NT2/D1 (cell line): ENCODE data around the gene PEX16.

ENCODE experiments used
- DNase-seq: peaks from one replicate; pipeline ENCODE4 v3.0.0-alpha.2; 2011; ENCODE audit warnings: low read depth, low spot score
- H3K27me3 ChIP-seq: 2 replicates; pipeline ENCODE4 v1.6.0; 2011; ENCODE audit warnings: mild to moderate bottlenecking; ENCODE audit not compliant: insufficient read length, insufficient read depth
- H3K36me3 ChIP-seq: 2 replicates; pipeline ENCODE4 v1.6.1; 2011; ENCODE audit warnings: mild to moderate bottlenecking, low read length, mixed read lengths; ENCODE audit not compliant: insufficient read depth, insufficient read length
- H3K4me1 ChIP-seq: 2 replicates; pipeline ENCODE4 v1.5.1; 2011; ENCODE audit not compliant: insufficient read depth, insufficient read length
- H3K4me3 ChIP-seq: 2 replicates; pipeline ENCODE4 v1.5.1; 2011; ENCODE audit warnings: low read depth; ENCODE audit not compliant: insufficient read length
- H3K9ac ChIP-seq: 2 replicates; pipeline ENCODE4 v1.6.0; 2011; ENCODE audit warnings: low read depth; ENCODE audit not compliant: insufficient read length
- H3K9me3 ChIP-seq: 2 replicates; pipeline ENCODE4 v1.5.1; 2011; ENCODE audit warnings: mild to moderate bottlenecking, low read length; ENCODE audit not compliant: insufficient read depth
- SUZ12 ChIP-seq: IDR thresholded peaks from 2 replicates; pipeline ENCODE4 v1.6.1; 2011; ENCODE audit not compliant: insufficient read length, insufficient read depth; ENCODE audit errors: extremely low read depth
- YY1 ChIP-seq: IDR thresholded peaks from 2 replicates; pipeline ENCODE4 v1.6.1; 2011; ENCODE audit not compliant: insufficient read length, insufficient read depth
- ZNF274 ChIP-seq: IDR thresholded peaks from 2 replicates; pipeline ENCODE4 v1.6.1; 2011; ENCODE audit warnings: mild to moderate bottlenecking, low read depth, low read length

Gene PEX16

DNA sequence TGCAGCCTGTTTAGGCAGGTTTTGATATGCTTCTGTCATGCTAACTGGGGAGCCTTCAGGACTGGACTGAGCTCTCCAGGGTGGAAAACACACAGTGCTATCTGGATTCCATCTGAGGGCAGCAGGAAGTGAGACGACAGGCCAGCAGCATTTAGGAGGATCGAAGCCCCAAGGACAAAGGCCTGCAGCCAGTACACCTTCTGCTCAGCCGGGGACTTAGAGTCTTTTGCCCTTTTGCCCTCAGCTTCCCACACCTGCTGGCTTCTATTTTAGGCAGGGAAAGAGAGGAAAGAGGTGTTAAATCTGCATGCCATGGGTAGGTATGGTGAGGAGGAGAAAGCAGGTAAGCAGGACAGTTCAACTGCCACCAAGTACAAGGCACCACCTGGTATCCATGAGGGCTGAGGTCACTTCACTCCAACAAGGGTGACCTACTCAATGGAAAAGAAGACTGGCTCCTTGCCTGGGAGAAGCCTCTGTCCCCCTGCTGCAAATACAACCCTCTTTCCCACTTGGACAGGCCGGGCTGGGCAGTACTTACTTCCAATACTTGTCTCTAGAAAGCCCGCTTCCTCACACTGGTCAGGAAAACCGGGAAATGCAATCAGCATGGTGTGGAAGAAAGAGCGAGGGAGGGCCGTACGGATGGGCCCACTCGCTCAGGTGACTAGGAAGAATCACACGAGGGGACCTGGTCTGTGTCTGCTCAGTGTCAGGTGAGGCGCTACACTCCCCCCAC is 17.1 kb upstream of the PEX16 start:
- no peak for TF ChIP-seq ZNF274
- TF ChIP-seq YY1 = no peak
- no peak for TF ChIP-seq SUZ12
- H3K4me3 ChIP-seq = no peak overlapping the region
- no peaks in the 10 kb centered on the region for H3K9me3 ChIP-seq
- H3K36me3 ChIP-seq = peaks cover 50% of the 10 kb centered on the region
- peak; percentile 39 for DNase-seq
- peaks cover 20% of the 10 kb centered on the region for H3K4me1 ChIP-seq
- H3K27me3 ChIP-seq = no peaks in the 10 kb centered on the region
- no peak overlapping the region for H3K9ac ChIP-seq

DNA sequence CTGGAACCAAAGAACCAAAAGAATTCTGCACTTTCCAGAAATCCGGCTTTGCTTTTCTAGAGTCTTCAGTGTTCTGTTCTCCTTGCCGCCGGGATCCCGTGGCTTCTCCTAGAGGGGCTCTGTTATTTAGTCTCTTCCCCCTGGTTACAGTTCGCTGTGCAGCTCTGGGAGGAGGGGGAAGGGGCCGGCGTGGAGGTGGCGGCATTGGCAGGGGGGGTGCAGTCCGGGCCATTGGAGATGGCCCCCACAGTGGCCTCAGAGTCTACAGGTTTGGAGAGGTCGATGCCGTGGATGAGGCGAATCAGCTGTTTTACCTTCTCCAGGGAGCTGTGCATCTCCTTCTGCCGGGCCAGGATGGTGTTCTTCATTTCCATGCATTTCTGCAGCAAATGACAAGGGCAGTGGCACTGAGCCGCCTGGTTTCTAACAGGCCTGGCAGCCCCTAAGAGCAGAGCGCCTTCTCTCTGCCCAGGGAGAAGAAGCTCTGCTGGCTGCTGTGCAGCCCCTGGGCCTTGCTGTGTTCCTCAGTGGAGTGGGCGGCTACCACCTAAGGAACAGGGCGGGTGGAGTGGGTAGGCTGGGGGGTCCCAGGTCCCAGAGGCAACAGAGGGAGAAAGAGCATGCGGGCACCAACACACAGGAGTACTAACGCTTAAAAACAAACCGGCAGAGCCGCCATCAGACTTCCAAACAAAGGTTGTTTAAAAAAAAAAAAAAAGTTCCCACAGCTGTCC is 16.3 kb upstream of the PEX16 start:
- Histone ChIP-seq H3K4me1 (peaks cover 20% of the 10 kb centered on the region), H3K27me3 (no peaks in the 10 kb centered on the region), H3K4me3 (no peak overlapping the region), H3K9me3 (no peaks in the 10 kb centered on the region), H3K36me3 (peaks cover 50% of the 10 kb centered on the region), H3K9ac (no peak overlapping the region)
- no peak for TF ChIP-seq YY1
- no peak for TF ChIP-seq SUZ12
- TF ChIP-seq ZNF274 = no peak
- no peak for DNase-seq

DNA sequence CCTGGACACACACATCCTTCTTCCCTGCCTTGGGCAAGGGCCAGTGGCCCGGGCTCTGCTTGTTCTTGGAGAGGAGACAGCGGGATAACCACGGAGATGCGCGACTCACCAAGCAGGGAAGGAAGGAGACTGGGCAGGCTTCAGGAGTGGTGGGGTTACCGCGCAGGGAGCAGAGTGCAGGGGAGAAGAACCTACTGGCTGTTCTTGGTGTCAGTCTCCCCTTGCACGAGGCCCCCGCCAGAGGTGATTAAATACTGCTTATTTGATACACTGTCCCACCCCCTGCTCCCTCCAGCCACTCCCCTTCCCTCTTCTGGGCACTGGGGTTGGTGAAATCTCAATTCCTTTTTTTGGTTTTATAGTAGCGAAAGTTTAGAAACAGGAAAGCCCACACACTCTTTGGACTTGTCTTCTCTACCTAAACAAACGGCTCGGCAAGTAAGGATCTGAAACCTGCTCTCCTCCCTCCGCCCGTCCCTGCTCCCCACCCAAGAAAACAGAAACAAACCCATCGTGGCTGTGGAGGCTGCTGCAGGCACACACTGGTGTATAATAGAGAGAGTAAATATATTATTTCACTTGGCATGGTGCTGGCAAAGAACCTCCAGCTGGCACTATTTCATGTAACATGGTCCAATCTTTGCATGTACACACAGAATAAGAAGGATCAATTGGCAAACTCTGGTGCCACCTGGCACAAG is 15.6 kb upstream of the PEX16 start:
- TF ChIP-seq ZNF274 (no peak), SUZ12 (no peak), YY1 (no peak)
- no peak overlapping the region for H3K9ac ChIP-seq
- peaks cover 20% of the 10 kb centered on the region for H3K4me1 ChIP-seq
- DNase-seq = no peak
- H3K27me3 ChIP-seq = no peaks in the 10 kb centered on the region
- no peak overlapping the region for H3K4me3 ChIP-seq
- no peaks in the 10 kb centered on the region for H3K9me3 ChIP-seq
- H3K36me3 ChIP-seq = peaks cover 53% of the 10 kb centered on the region

- no peaks in the 10 kb centered on the region for H3K27me3 ChIP-seq
- DNase-seq = no peak
- TF ChIP-seq SUZ12 = no peak
- no peak for TF ChIP-seq ZNF274
- no peak for TF ChIP-seq YY1
- no peak overlapping the region for H3K4me3 ChIP-seq
- H3K9ac ChIP-seq = no peak overlapping the region
- peaks cover 64% of the 10 kb centered on the region for H3K36me3 ChIP-seq
- H3K9me3 ChIP-seq = no peaks in the 10 kb centered on the region
- H3K4me1 ChIP-seq = peaks cover 18% of the 10 kb centered on the region
Measured at GRCh38 chr11:45932217-45932616, 14.5 kb upstream of the PEX16 start.

GRCh38 chr11:45931739-45932138 is 14.1 kb upstream of the PEX16 start:
- H3K36me3 ChIP-seq = peaks cover 67% of the 10 kb centered on the region
- no peak overlapping the region for H3K9ac ChIP-seq
- H3K4me3 ChIP-seq = no peak overlapping the region
- H3K9me3 ChIP-seq = no peaks in the 10 kb centered on the region
- peaks cover 20% of the 10 kb centered on the region for H3K4me1 ChIP-seq
- DNase-seq = no peak
- TF ChIP-seq YY1 (no peak), SUZ12 (no peak), ZNF274 (no peak)
- H3K27me3 ChIP-seq = no peaks in the 10 kb centered on the region

DNA sequence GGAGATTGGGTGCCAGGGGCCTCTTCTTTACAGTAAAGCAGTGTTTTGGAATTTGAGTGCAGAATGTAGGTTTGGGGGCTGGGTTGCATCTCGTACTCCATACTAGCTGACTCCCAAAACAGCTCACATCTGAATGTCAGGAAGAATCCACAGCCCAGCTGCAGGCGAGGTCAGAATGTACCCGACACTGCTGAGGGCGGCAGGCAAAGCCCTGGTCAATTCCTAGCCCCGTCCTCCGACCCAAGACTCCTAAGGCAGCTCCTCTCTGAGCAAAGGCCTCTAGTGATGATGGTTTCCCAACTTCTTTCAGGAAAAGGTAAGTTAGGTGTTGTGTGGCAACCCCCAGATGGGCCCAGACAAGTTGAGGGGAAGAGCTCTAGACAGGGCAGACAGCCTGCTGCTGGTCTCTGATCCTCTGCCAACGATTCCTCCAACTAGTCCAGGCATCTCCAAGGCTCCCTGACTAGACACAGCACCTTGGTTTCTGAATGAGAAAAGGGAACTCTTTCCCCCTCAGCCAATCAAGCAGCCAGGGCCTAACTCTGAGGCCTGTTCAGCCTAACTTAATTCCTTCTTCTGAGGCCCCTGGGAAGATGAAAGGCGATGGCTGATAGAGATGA is 13.4 kb upstream of the PEX16 start:
- H3K4me3 ChIP-seq = no peak overlapping the region
- DNase-seq = no peak
- H3K9me3 ChIP-seq = no peaks in the 10 kb centered on the region
- no peaks in the 10 kb centered on the region for H3K27me3 ChIP-seq
- H3K36me3 ChIP-seq = peaks cover 71% of the 10 kb centered on the region
- peaks cover 20% of the 10 kb centered on the region for H3K4me1 ChIP-seq
- H3K9ac ChIP-seq = no peak overlapping the region
- TF ChIP-seq SUZ12 (no peak), YY1 (no peak), ZNF274 (no peak)
